NCI-H2171 (cell line): Measurements from ENCODE around the gene BCL2L13.
"Not testable (repeated sequence)": the region's sequence is repeated elsewhere in the genome, so short reads cannot be mapped to it uniquely, and the experiment has no call there.

Experiments used
- DNase-seq: peaks from one replicate; lab custom pipeline; 2025; lab: John Stamatoyannopoulos, UW

The BCL2L13 gene

DNA sequence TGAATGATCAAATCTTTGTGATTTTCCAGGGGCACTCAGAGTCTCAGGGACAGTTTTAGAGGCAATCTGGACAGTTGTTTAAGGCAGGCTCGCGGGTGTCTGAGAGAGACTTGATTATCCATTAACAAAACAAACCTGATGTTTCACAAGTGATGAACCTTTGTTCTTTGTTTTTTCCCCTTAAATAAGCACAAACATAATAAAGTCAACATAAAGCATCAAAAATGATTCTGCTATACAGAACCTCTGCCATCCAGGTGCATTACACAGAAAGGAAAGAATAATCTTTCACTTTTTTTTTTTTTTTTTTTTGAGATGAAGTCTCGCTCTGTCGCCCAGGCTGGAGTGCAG, 122.6 kb downstream of the BCL2L13 start:
- DNase-seq = no peak

GRCh38 chr22:17763442-17763841, 124.9 kb downstream of the BCL2L13 start:
- not testable (repeated sequence) for DNase-seq

DNA sequence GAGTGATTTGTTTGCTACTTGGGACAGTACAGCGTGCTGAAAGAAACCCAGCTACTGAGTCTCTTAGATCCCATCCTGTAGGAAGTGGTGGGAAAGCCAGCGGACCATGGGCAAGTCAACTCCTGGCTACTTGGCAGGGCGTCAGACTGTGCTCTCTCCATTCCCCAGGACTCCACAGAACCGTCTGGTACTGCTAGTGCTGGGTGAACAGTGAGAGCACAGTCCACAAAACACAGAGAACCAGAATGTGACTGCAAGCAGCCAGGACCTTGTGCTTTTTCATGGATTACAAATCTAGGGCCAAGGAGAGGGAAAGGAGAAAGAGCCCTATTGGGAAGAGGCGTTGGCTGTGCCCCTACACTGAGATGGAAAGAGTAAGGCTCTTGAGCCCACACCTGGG, 125.5 kb downstream of the BCL2L13 start:
- DNase-seq = no peak

DNA sequence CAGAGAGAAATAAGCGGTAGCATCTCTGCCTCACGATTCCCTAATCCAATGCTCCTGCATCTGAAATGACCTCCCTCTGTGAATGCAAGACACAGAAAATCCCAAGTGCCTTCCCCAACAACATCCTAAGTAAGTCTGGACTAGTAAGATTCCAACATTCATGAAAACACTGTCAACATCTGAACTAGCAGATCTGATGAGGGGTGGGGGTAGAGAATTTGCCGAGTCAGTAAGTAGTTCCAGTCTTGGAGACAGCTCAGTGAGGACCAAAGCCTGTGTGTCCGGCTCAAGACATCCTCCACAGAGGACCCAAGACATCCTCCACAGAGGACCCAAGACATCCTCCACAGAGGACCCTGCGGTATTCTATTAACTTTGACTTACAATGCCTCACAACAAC, 126.3 kb downstream of the BCL2L13 start:
- DNase-seq = not testable (repeated sequence)

- DNase-seq = no peak
These were observed 128.9 kb downstream of the BCL2L13 start for GRCh38 chr22:17767233-17768065.

GRCh38 chr22:17769013-17769715, 130.6 kb downstream of the BCL2L13 start:
- DNase-seq = no peak

DNA sequence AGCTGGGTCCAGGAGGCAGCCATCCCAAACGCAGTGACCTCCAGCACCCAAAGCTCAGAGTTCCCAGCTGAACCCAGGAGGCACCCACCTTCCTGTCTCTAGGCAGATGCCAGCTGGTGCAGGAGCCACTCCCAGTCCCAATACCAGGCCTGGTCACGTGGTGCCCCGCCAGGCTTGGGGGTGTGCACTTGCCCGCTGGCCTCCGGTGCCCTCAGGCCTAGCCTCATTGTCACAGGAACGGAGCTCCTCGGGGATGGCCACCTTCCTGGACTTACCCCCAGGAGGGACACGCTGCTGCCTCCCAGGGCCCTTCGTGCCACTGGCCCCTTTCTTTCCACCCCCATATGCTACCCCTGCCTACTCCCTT, 131.1 kb downstream of the BCL2L13 start:
- no peak for DNase-seq

DNA sequence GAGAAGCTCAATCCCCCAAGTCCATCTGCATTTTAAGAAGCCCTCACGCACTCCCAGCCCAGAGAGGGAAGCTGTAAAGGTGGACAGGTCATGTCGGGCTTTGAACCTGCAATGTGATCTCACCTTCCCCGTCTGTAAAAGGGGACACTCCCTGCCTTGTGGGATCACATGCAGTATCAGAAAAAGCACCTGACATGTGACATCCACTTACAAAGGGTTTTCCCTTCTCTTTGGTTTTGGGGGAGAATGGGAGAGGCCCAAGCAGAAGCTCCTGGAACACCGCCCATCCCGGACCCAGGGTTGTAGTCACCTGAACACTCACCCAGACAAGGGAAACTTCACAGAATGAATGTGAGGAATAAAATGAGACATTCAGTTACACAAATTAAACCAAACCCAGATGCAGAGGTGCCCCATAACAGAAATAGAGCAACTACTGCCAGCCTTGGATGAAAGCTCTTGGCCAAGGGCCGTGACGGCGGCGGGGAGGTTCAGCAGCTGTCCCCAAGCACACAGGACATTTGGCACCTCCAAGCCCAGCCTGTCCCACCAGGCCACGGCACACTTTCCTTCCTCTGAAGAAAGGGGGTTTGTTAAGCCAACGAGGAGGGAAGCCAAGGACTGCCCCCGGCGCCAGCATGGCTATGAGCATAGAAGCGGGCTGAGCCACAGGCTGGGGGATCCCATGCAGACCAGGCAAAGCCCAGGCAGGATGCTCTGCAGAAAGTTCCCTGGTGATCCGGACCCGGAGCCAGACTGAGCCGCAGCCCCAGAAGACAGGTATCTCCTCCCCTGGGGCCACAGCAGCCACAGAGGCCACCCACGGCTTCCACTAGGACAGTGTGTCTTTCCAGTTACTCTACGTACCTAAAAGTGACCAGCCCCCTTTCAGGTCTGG, 131.9 kb downstream of the BCL2L13 start:
- no peak for DNase-seq

- DNase-seq = no peak
These were observed 133.8 kb downstream of the BCL2L13 start for GRCh38 chr22:17772249-17772957.

- DNase-seq = no peak
These were observed 134.5 kb downstream of the BCL2L13 start for GRCh38 chr22:17772958-17773605.

DNA sequence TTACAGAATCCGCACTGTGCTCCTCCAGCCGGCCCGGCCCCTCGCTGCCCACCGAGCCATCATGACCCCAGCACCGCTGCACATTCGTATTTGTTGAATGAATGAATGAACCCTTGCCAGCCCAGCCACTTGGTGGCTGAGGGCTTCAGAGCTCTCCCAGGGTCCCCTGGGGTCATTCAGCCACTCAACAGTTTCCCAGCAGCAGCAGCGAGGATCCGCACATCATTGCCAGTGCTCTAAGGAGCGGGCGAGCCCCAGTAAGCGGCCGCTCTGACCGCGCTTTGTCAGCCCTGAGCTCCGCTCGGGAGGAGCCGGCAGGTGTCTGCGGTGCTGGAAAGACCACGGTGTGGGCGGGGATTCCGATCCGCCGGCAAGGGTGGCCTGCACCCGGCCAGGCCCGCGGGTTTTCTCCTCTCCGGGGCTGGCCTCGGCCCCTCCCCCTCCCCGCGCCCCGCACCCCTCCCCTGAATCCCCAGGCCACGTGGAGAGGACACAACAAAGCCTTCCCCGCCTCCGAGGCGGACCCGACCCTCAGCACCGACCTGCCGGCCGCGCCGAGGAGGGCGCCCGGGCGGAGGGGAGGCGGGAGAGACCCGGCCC, 135.1 kb downstream of the BCL2L13 start:
- DNase-seq = peak; percentile 67

DNA sequence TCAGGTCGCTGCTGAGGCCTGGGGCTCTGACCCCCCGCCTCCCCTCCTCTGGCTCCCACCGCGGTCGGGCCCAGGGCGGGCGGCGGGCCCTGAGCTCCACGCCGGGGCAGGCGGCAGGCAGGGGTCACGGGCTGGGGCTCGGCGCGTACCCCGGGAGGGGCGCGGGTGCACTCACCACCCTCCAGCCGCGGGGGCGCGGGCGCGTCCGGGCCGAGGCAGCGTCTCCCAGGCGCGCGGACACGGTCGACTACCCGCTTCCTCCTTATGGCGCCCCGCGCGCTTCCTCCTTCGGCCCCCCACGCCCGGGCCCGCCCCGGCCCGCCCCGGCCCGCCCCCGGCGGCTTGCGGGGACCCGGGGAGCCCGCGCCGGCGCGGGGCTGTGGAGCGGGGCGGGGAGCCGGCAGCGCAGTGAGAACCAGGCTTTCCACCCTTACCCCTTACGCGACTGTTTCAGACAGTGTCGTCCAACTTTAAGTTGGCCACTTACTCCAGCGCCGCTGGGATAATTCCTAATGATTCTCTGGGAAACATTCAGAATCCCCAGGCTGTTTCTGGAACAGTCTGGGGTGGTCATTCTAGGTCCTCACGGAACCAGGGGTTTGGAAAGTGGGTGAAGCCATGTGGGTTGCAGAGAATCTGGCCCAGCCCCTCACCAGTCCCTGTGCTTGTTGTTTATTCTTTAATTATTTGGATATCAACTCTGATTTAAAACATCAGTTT, 135.8 kb downstream of the BCL2L13 start, which contains the start of gene BID:
Gene BID (minus strand): TSS at position 264 of the 720 bp plus-strand sequence. CDS start 24,353 bp downstream, outside the sequence.
- DNase-seq = no peak

DNA sequence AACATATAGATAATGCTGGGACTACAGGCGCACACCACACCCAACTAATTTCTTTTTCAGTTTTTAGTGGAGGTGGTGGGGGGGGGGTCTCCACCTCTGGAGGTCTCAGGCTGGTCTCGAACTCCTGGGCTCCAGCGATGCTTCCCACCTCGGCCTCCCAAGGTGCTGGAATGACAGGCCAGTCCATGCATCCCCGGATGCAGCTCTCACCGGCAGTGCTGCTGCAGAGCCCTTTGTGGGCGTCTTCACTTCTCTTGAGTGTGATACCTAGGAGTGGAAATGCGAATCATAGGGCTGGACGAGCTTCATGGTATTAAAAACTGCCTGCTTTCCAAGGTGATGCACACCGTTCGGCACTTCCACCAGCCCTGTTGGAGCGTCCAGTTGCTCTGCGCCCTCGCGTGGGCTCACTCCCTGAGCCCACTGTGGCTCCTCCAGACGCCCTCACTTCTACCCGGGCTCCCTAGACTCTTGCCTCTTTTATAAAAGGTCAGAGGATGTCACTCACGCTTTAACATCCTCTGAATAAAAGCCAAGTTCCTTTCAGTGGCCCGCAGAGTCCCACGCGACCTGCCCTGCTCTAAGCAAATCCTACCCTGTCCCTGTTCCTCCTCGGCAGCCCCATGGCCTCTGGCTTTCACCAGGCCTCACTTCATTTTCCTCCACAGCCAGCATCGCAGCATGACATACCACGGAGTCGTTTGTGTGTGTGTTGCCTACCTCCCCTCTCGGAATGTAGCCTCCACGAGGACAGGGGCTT, 136.5 kb downstream of the BCL2L13 start:
- no peak for DNase-seq

DNA sequence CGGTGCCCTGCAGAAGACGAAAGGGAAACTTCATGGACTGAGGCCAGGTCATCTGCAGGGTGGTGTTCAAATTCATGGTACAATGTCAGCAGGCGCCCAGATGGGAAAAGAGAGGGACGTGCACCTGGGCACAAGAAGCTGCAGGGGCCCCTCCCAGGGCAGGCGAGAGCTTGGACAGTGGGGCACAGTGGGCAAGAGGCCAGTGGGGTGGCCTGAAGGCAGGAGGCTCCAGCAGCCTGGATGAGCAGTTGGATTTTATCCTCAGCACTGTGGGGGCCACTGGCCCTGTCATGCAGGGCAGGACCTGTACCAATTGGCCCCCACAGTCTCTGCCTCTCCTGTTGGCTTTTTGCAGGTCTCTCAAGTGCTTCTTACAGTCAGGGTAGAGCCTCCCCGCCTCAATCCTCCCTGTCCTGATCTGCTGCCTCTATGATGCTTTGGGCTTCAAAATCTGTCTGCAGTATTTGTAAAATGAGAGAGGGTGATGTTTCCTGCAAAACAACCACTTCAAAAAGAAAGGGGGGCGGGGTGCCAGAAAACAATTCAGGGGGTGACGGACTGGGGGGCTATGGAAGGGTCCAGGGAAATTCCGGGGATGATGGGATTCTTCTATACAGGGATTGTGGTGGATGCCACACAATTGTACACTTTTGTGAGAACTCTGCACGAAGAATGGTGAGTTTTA, 137.4 kb downstream of the BCL2L13 start:
- DNase-seq = no peak

DNA sequence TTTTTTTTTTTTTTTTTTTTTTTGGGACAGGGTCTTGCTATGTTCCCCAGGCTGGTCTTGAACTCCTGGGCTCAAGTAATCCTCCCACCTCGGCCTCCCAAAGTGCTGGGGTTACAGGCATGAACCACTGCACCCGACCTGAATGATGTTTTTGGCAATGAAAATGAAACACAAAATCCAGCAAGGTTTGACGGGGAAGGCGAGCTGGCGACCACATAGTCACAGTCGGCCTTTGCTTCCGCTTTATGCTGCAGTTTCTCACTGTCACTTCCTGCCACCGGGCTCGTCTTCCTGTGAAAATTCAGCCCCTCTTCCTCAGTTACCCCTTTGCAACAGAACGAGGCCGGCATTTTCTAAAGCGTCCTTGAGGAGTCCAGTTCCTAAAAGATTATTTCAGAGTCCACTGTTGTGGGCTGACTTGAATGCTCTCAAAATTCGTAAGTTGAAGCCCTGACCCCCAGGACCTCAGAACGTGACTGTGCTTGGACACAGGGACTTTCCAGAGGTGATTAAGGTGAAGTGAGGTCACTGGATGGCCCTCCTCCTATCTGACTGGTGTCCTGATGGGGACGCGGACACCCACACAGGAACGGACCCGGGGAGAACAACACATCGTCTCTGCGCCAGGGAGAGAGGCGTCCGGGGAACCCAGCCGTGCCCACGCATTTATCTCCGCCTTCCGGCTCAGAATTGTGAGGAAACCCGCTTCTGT, 138.6 kb downstream of the BCL2L13 start:
- DNase-seq = no peak

- DNase-seq = no peak
These were observed 139.1 kb downstream of the BCL2L13 start for GRCh38 chr22:17777717-17778044.

GRCh38 chr22:17778412-17778976, 139.9 kb downstream of the BCL2L13 start:
- no peak for DNase-seq
